HL-60 (cell line): Measurements from ENCODE around the gene AGPAT3.

ENCODE experiments used
- DNase-seq, 2 experiments: peaks; one replicate each; pipeline ENCODE4 v3.0.0-alpha.2; 2010 to 2020; ENCODE audit warnings: low read depth in 1 of 2, low spot score in 1 of 2
- H3K27ac ChIP-seq: fragments of 250-450 bp; sonication (Bioruptor Pico); replicated peaks from 2 replicates; pipeline ENCODE4 v1.5.1; 2020; ENCODE audit warnings: mild to moderate bottlenecking, moderate library complexity
- H3K27me3 ChIP-seq: fragments of 250-450 bp; sonication (Bioruptor Pico); 2 replicates; pipeline ENCODE4 v1.5.1; 2021; ENCODE audit warnings: mild to moderate bottlenecking, moderate library complexity; ENCODE audit not compliant: insufficient read depth, poor library complexity, severe bottlenecking
- H3K4me3 ChIP-seq: replicated peaks from 2 replicates; pipeline ENCODE4 v1.5.1; 2011; ENCODE audit warnings: mild to moderate bottlenecking, control low read depth, low read length; ENCODE audit not compliant: insufficient read depth
- CTCF ChIP-seq: IDR thresholded peaks from one replicate; pipeline ENCODE4 v1.5.1; 2011; ENCODE audit warnings: low read length, control low read depth, inconsistent platforms; ENCODE audit not compliant: insufficient read depth
- GABPA ChIP-seq: IDR thresholded peaks from 2 replicates; pipeline ENCODE4 v1.6.1; 2012; ENCODE audit warnings: low read depth
- POLR2AphosphoS5 ChIP-seq: IDR thresholded peaks from 2 replicates; pipeline ENCODE4 v1.6.1; 2012; ENCODE audit warnings: low read depth
- REST ChIP-seq: IDR thresholded peaks from 2 replicates; pipeline ENCODE4 v1.6.1; 2012; ENCODE audit warnings: low read depth; ENCODE audit not compliant: insufficient replicate concordance
- SPI1 ChIP-seq: IDR thresholded peaks from 2 replicates; pipeline ENCODE4 v1.6.1; 2012; ENCODE audit warnings: low read depth, mild to moderate bottlenecking, borderline replicate concordance

Gene AGPAT3

DNA sequence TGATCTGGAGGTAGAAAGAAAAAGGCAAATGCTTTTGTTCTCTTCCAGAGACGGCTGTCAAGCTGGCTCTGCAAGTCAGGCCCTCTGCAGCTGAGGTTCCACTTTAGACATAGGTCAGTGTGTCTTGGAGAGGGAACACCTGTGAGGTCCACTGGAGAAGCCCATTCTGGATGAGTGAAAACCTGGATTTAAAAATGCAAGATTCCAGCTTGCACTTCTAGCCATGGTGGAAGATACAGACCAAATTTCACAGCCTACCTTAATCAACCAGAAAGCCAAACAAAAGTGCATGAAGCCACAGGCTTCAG is 35.0 kb downstream of the AGPAT3 start:
- Histone ChIP-seq H3K4me3 (no peak overlapping the region), H3K27me3 (no peaks in the 10 kb centered on the region), H3K27ac (no peak overlapping the region)
- DNase-seq = no peak
- TF ChIP-seq SPI1 (no peak), POLR2AphosphoS5 (no peak), GABPA (no peak), REST (no peak), CTCF (no peak)

GRCh38 chr21:43900690-43901089 is 35.7 kb downstream of the AGPAT3 start:
- Histone ChIP-seq H3K4me3 (no peak overlapping the region), H3K27me3 (no peaks in the 10 kb centered on the region), H3K27ac (no peak overlapping the region)
- TF ChIP-seq GABPA (no peak), SPI1 (no peak), CTCF (no peak), POLR2AphosphoS5 (no peak), REST (no peak)
- no peak for DNase-seq

DNA sequence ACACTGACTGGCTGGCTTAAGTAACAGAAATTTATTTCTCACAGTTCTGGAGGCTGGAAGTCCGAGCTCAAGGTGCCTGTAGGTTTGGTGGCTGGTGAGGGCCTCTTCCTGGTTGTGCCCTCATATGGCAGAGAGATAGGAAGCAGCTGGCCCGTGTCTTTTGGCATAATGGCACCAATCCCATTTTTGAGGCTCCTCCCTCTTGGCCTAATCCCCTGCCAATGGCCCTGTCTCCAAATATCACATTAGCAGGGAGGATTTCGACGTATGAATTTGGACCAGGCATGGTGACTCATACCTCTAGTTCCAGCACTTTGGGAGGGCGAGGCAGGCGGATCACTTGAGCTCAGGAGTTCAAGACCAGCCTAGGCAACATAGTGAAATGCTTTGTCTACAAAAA is 37.4 kb downstream of the AGPAT3 start:
- no peak overlapping the region for H3K4me3 ChIP-seq
- TF ChIP-seq GABPA (no peak), CTCF (no peak), POLR2AphosphoS5 (no peak), REST (no peak), SPI1 (no peak)
- DNase-seq = no peak
- H3K27ac ChIP-seq = no peak overlapping the region
- no peaks in the 10 kb centered on the region for H3K27me3 ChIP-seq
